ENCODE measurements around the gene RSPO4.

RSPO4 gene

GRCh38 chr20:910132-910869 is 91.8 kb downstream of the RSPO4 start:
- no peak for DNase-seq (ENCODE audit: low read depth)

- DNase-seq (ENCODE audit: low read depth) = no peak
Observed at GRCh38 chr20:909641-910040, 92.5 kb downstream of the RSPO4 start.

Data from T follicular helper cell (primary cell).